Effector memory CD8-positive, alpha-beta T cell (primary cell): ENCODE results near the gene MRPL10.
"Not testable (repeated sequence)": the region's sequence is repeated elsewhere in the genome, so short reads cannot be mapped to it uniquely, and the experiment has no call there.

Source experiments
- ATAC-seq: fragments of 150-1000 bp; cut with Tn5 transposase; replicated peaks from 2 replicates; pipeline ENCODE4 v1.10.0; 2021; ENCODE audit warnings: mild to moderate bottlenecking, moderate library complexity
- DNase-seq, 3 experiments: peaks; one replicate each; pipeline ENCODE4 v3.0.0; 2021
- H3K27ac Mint-ChIP-seq, 2 donors: one replicate each; pipeline ENCODE4 v1.8.0; 2022; ENCODE audit warnings: mild to moderate bottlenecking in 2 of 2, mixed read lengths in 2 of 2, moderate library complexity in 2 of 2
- H3K27me3 Mint-ChIP-seq, 2 donors: one replicate each; pipeline ENCODE4 v1.8.0; 2022; ENCODE audit warnings: mixed read lengths in 2 of 2
- H3K36me3 Mint-ChIP-seq: one replicate; pipeline ENCODE4 v1.8.0; 2022; ENCODE audit warnings: mild to moderate bottlenecking, moderate library complexity, mixed read lengths; ENCODE audit not compliant: insufficient read depth
- H3K4me1 Mint-ChIP-seq, 2 donors: one replicate each; pipeline ENCODE4 v1.8.0; 2022; ENCODE audit warnings: low read depth in 2 of 2, mixed read lengths in 2 of 2
- H3K4me3 Mint-ChIP-seq, 2 donors: one replicate each; pipeline ENCODE4 v1.8.0; 2022; ENCODE audit warnings: mild to moderate bottlenecking in 2 of 2, mixed read lengths in 2 of 2, moderate library complexity in 2 of 2
- H3K9me3 Mint-ChIP-seq, 2 donors: one replicate each; pipeline ENCODE4 v1.8.0; 2022; ENCODE audit warnings: mixed read lengths in 2 of 2

The MRPL10 gene

DNA sequence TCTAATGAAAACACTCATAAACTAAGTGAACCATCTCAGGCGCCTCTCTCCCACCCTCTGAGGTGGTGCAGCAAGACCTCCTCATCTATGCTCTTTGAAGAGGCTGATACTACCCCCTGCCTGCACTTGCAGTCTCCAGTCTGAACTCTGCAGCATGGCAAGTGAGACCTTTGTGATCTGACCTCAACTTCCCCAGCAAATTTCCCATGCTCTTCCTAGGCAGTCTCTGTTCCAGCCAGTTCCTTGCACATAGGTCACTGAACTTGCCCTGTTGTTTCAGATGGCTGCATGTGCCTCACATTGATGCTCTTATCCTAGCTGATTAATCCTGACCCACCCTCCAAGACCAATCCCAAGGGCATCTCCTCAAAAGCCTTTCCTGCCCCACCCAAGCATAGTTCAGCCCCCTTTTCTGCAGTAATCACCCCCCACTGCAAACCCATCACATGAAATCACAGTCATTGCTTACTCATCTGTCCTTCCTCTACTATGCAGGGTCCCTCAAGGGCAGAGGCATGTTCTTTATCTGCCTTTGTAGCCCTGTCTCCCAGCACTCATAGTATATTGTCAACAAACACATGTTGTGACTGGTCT is 56.3 kb downstream of the MRPL10 start:
- Mint-ChIP-seq H3K27me3 (peaks cover 26 to 52% of the 10 kb centered on the region in 2 donors), H3K9me3 (no peaks in the 10 kb centered on the region), H3K4me1 (peaks cover 0 to 5% of the 10 kb centered on the region in 2 donors), H3K36me3 (peaks cover 3% of the 10 kb centered on the region), H3K27ac (no peak overlapping the region), H3K4me3 (no peak overlapping the region)
- ATAC-seq (no peak), DNase-seq (no peak)

GRCh38 chr17:47774331-47774730 is 57.0 kb downstream of the MRPL10 start:
- DNase-seq, result no peak
- H3K27ac Mint-ChIP-seq, result no peak overlapping the region
- peaks cover 0 to 5% of the 10 kb centered on the region in 2 donors for H3K4me1 Mint-ChIP-seq
- H3K9me3 Mint-ChIP-seq, result no peaks in the 10 kb centered on the region
- H3K27me3 Mint-ChIP-seq, result peaks cover 22 to 52% of the 10 kb centered on the region in 2 donors
- no peak for ATAC-seq
- H3K36me3 Mint-ChIP-seq, result peaks cover 3% of the 10 kb centered on the region
- H3K4me3 Mint-ChIP-seq, result no peak overlapping the region

DNA sequence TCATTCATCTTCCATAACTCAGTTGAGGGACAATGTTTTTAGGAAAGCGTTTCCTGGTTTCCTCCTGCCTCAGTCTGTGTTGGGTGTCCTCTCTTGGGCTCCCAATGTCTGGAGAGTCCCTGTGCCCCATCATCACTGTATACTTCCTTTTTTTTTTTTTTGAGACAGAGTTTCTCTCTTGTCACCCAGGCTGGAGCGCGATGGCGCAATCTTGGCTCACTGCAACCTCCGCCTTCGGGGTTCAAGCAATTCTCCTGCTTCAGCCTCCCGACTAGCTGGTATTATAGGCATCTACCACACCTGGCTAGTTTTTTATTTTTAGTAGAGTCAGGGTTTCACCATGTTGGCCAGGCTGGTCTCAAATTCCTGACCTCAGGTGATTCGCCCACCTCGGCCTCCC is 57.7 kb downstream of the MRPL10 start:
- not testable (repeated sequence) for H3K36me3 Mint-ChIP-seq, H3K9me3 Mint-ChIP-seq, H3K4me3 Mint-ChIP-seq, H3K4me1 Mint-ChIP-seq, DNase-seq, ATAC-seq, H3K27ac Mint-ChIP-seq
- peaks cover 22 to 52% of the 10 kb centered on the region in 2 donors for H3K27me3 Mint-ChIP-seq
